NK-92 (cell line): Measurements from ENCODE around the gene TAOK3.
"Not testable (repeated sequence)": the region's sequence is repeated elsewhere in the genome, so short reads cannot be mapped to it uniquely, and the experiment has no call there.

Experiments used
- DNase-seq: peaks from one replicate; lab custom pipeline; 2025; ENCODE audit not compliant: unreplicated experiment; lab: John Stamatoyannopoulos, UW

TAOK3 gene

GRCh38 chr12:118372541-118373495, at the start of gene TAOK3:
Gene TAOK3, minus strand, starts transcription at chr12:118372907. Its CDS starts 117,340 bp downstream, at chr12:118255567.
- peak; percentile 80 for DNase-seq

GRCh38 chr12:118420673-118421072, 48.0 kb upstream of the TAOK3 start:
- DNase-seq, result no peak

GRCh38 chr12:118418385-118419057, 45.8 kb upstream of the TAOK3 start:
- DNase-seq, result no peak

- DNase-seq, result no peak
These were observed 45.2 kb upstream of the TAOK3 start for GRCh38 chr12:118417942-118418341.

GRCh38 chr12:118409834-118410233, 37.1 kb upstream of the TAOK3 start:
- no peak for DNase-seq

- not testable (repeated sequence) for DNase-seq
These were observed 35.5 kb upstream of the TAOK3 start for GRCh38 chr12:118408241-118408640.

GRCh38 chr12:118404876-118405521, 32.3 kb upstream of the TAOK3 start:
- DNase-seq, result no peak

GRCh38 chr12:118402251-118402650, 29.5 kb upstream of the TAOK3 start:
- no peak for DNase-seq

GRCh38 chr12:118398940-118399339, 26.2 kb upstream of the TAOK3 start:
- no peak for DNase-seq

GRCh38 chr12:118398524-118398923, 25.8 kb upstream of the TAOK3 start:
- no peak for DNase-seq

GRCh38 chr12:118397708-118398440, 25.2 kb upstream of the TAOK3 start:
- DNase-seq, result no peak

GRCh38 chr12:118391836-118392235, 19.1 kb upstream of the TAOK3 start:
- DNase-seq, result no peak

GRCh38 chr12:118391424-118391823, 18.7 kb upstream of the TAOK3 start:
- DNase-seq, result no peak

GRCh38 chr12:118377884-118378470, 5.3 kb upstream of the TAOK3 start:
- no peak for DNase-seq

GRCh38 chr12:118377021-118377883, 4.5 kb upstream of the TAOK3 start:
- DNase-seq, result no peak

GRCh38 chr12:118376089-118377020, 3.6 kb upstream of the TAOK3 start, which contains the start of gene SUDS3:
Gene SUDS3, plus strand, starts transcription at chr12:118376555. Its CDS starts 137 bp downstream, at chr12:118376692.
- peak; percentile 55 for DNase-seq

- no peak for DNase-seq
These were observed 2.6 kb upstream of the TAOK3 start for GRCh38 chr12:118375348-118375747.

GRCh38 chr12:118374909-118375308, 2.2 kb upstream of the TAOK3 start:
- DNase-seq, result no peak
